A673 (cell line): ENCODE data around the gene SMOC2. TPM values are rescaled to one million over a fixed set of nuclear protein-coding genes. Genes with fewer than 3 reads are reported as not detected.

Experiments
- BruUV-seq: library from RNA; stranded (reverse); fragments of 400-500 nt; replicated peaks from 2 replicates; lab custom pipeline; 2021; lab: Mats Ljungman, UMichigan
- CTCF ChIA-PET: fragments of 300-600 bp; sonication (Branson Sonifier 250); formaldehyde crosslinking; loops from one replicate; lab custom pipeline; 2022; ENCODE audit warnings: antibody characterized with exemption; lab: Charles Lee
- POLR2A ChIA-PET: fragments of 300-600 bp; sonication (Branson Sonifier 250); formaldehyde crosslinking; loops from one replicate; lab custom pipeline; 2022; ENCODE audit warnings: antibody characterized with exemption; ENCODE audit not compliant: low non-redundant PET; lab: Charles Lee
- DNase-seq: peaks from one replicate; pipeline ENCODE4 v3.0.0-alpha.2; 2015; ENCODE audit warnings: low spot score
- H3K27ac ChIP-seq: fragments of 200-600 bp; sonication (generic); 2 replicates; pipeline ENCODE4 v1.5.1; 2016; ENCODE audit warnings: mixed run types, low read depth, mild to moderate bottlenecking, mixed read lengths, antibody characterized with exemption, low read length; ENCODE audit not compliant: poor library complexity, severe bottlenecking
- H3K27me3 ChIP-seq: fragments of 200-600 bp; sonication (generic); replicated peaks from 2 replicates; pipeline ENCODE4 v1.6.1; 2017; ENCODE audit warnings: mixed run types, low read depth, mild to moderate bottlenecking, mixed read lengths, antibody characterized with exemption, low read length; ENCODE audit not compliant: insufficient read depth, poor library complexity
- H3K36me3 ChIP-seq: fragments of 200-600 bp; sonication (generic); 2 replicates; pipeline ENCODE4 v1.6.1; 2016; ENCODE audit warnings: mixed run types, mild to moderate bottlenecking, mixed read lengths, antibody characterized with exemption, low read length; ENCODE audit not compliant: insufficient read depth, poor library complexity, severe bottlenecking
- H3K4me1 ChIP-seq: fragments of 200-600 bp; sonication (generic); 2 replicates; pipeline ENCODE4 v1.6.1; 2017; ENCODE audit warnings: mixed run types, mild to moderate bottlenecking, mixed read lengths, antibody characterized with exemption, low read length; ENCODE audit not compliant: insufficient read depth, poor library complexity, severe bottlenecking
- H3K4me3 ChIP-seq: fragments of 200-600 bp; sonication (generic); 2 replicates; pipeline ENCODE4 v1.5.1; 2016; ENCODE audit warnings: low read depth, mixed run types, mild to moderate bottlenecking, mixed read lengths, low read length; ENCODE audit not compliant: poor library complexity, severe bottlenecking
- H3K9me3 ChIP-seq: fragments of 200-600 bp; sonication (generic); 2 replicates; pipeline ENCODE4 v1.6.1; 2016; ENCODE audit warnings: mixed run types, low read depth, mild to moderate bottlenecking, mixed read lengths, antibody characterized with exemption, low read length; ENCODE audit not compliant: poor library complexity, severe bottlenecking
- CTCF ChIP-seq: fragments of 300-800, 200-600 bp; sonication (generic); conservative IDR thresholded peaks from 2 replicates; pipeline ENCODE4 v1.5.1; 2017; ENCODE audit warnings: low read depth, mild to moderate bottlenecking, antibody characterized with exemption, low read length, moderate library complexity, mixed read lengths
- EZH2 ChIP-seq: fragments of 200-600 bp; sonication (generic); IDR thresholded peaks from 2 replicates; pipeline ENCODE4 v1.6.1; 2017; ENCODE audit warnings: borderline replicate concordance, low read depth, mild to moderate bottlenecking, mixed read lengths, antibody characterized with exemption, low read length; ENCODE audit not compliant: poor library complexity, severe bottlenecking
- intact Hi-C: fragments of 100-400 bp; cut with micrococcal nuclease; formaldehyde crosslinking; loops from one replicate; pipeline ENCODE4 v1.10.0; 2022; ENCODE audit not compliant: unreplicated experiment
- total RNA-seq: library from RNA; stranded (reverse); gene quantifications from 2 replicates; pipeline ENCODE4 v1.2.3, GENCODE V29; 2021

Gene SMOC2
- total RNA-seq, 1 experiment from 2014 or later: 1.8 TPM

- no peak for DNase-seq
- H3K27me3 ChIP-seq: peaks cover 29% of the 10 kb centered on the region
- H3K36me3 ChIP-seq: no peaks in the 10 kb centered on the region
- H3K27ac ChIP-seq: no peak overlapping the region
- H3K4me1 ChIP-seq: no peaks in the 10 kb centered on the region
- ChIA-PET CTCF (no interaction called here), POLR2A (no interaction called here)
- no TSS peak for BruUV-seq
- peaks cover 5% of the 10 kb centered on the region for H3K9me3 ChIP-seq
- intact Hi-C loops: no loop called here
- TF ChIP-seq EZH2: no peak
- no peak overlapping the region for H3K4me3 ChIP-seq
Observed at GRCh38 chr6:168480481-168480880, 39.5 kb downstream of the SMOC2 start.

GRCh38 chr6:168485818-168486217 is 44.8 kb downstream of the SMOC2 start:
- TF ChIP-seq CTCF: no peak
- TF ChIP-seq EZH2: no peak
- no peaks in the 10 kb centered on the region for H3K36me3 ChIP-seq
- H3K4me1 ChIP-seq: no peaks in the 10 kb centered on the region
- BruUV-seq: no TSS peak
- H3K27ac ChIP-seq: no peak overlapping the region
- H3K4me3 ChIP-seq: no peak overlapping the region
- intact Hi-C loops: no loop called here
- H3K9me3 ChIP-seq: no peaks in the 10 kb centered on the region
- POLR2A ChIA-PET: no interaction called here
- CTCF ChIA-PET: no interaction called here
- peaks cover 23% of the 10 kb centered on the region for H3K27me3 ChIP-seq
- no peak for DNase-seq

GRCh38 chr6:168490757-168491156 is 49.8 kb downstream of the SMOC2 start:
- TF ChIP-seq EZH2: no peak
- TF ChIP-seq CTCF: no peak
- no TSS peak for BruUV-seq
- CTCF ChIA-PET: no interaction called here

GRCh38 chr6:168493976-168494375 is 53.0 kb downstream of the SMOC2 start:
- intact Hi-C loops: no loop called here
- POLR2A ChIA-PET: no interaction called here
- no TSS peak for BruUV-seq

More at GRCh38 chr6:168490757-168491156, 49.8 kb downstream of the SMOC2 start:
- no peaks in the 10 kb centered on the region for H3K9me3 ChIP-seq
- POLR2A ChIA-PET: no interaction called here
- H3K4me1 ChIP-seq: no peaks in the 10 kb centered on the region
- intact Hi-C loops: no loop called here
- H3K27me3 ChIP-seq: peaks cover 3% of the 10 kb centered on the region
- H3K27ac ChIP-seq: no peak overlapping the region
- no peaks in the 10 kb centered on the region for H3K36me3 ChIP-seq
- DNase-seq: no peak
- no peak overlapping the region for H3K4me3 ChIP-seq

More at GRCh38 chr6:168493976-168494375, 53.0 kb downstream of the SMOC2 start:
- no peak for DNase-seq
- Histone ChIP-seq H3K9me3 (no peaks in the 10 kb centered on the region), H3K4me1 (no peaks in the 10 kb centered on the region), H3K27me3 (no peaks in the 10 kb centered on the region), H3K36me3 (no peaks in the 10 kb centered on the region), H3K27ac (no peak overlapping the region), H3K4me3 (no peak overlapping the region)
- CTCF ChIA-PET: no interaction called here
- TF ChIP-seq EZH2: no peak
- TF ChIP-seq CTCF: no peak
